Adrenal gland (tissue), 12 donors: Measurements from ENCODE around the gene PCID2. TPM values are rescaled to one million over a fixed set of nuclear protein-coding genes. Genes with fewer than 3 reads are reported as not detected.

Experiments used
- DNase-seq, 7 donors: peaks; one replicate each; pipeline ENCODE4 v3.0.0-alpha.2; 2019 to 2020
- H3K27ac ChIP-seq, 5 donors: fragments of 200-600 bp; sonication (generic) in 4 of 5; 1 replicate in 3 of 5; 2 replicates in 2 of 5; pipeline versions ENCODE4 v1.5.1 to v1.8.0; 2016 to 2020; ENCODE audit warnings: mild to moderate bottlenecking in 1 of 5
- H3K27me3 ChIP-seq: fragments of 200-600 bp; 2 replicates; pipeline ENCODE4 v1.8.0; 2021
- H3K36me3 ChIP-seq, 2 donors: fragments of 200-600 bp; replicated peaks in 1 of 2; 1 replicate in 1 of 2; 2 replicates in 1 of 2; pipeline versions ENCODE4 v1.5.1 to v1.8.0; 2018 to 2022
- H3K4me1 ChIP-seq, 2 donors: fragments of 200-600 bp; replicated peaks in 1 of 2; 1 replicate in 1 of 2; 2 replicates in 1 of 2; pipeline versions ENCODE4 v1.5.1 to v1.8.0; 2018 to 2021
- H3K4me3 ChIP-seq, 4 donors: fragments of 200-600 bp; sonication (generic) in 3 of 4; one replicate each; pipeline ENCODE4 v1.5.1; 2016 to 2018
- H3K9me3 ChIP-seq, 3 donors: fragments of 200-600 bp; sonication (generic) in 1 of 3; replicated peaks in 1 of 3; 1 replicate in 2 of 3; 2 replicates in 1 of 3; pipeline versions ENCODE4 v1.5.1 to v1.8.0; 2016 to 2021
- CTCF ChIP-seq, 6 experiments: fragments of 450-650 bp in 4 of 6; fragments of 200-600 bp in 2 of 6; sonication (generic) in 1 of 6; IDR thresholded peaks; 1 replicate in 5 of 6; 2 replicates in 1 of 6; pipeline versions ENCODE4 v1.5.1 to v1.8.0; 2016 to 2021; ENCODE audit warnings: antibody characterized with exemption in 6 of 6, mild to moderate bottlenecking in 2 of 6, moderate library complexity in 1 of 6
- POLR2A ChIP-seq, 2 donors: fragments of 450-650 bp; IDR thresholded peaks; one replicate each; pipeline ENCODE4 v1.6.1; 2017; ENCODE audit warnings: antibody characterized with exemption in 2 of 2, mild to moderate bottlenecking in 2 of 2, moderate library complexity in 1 of 2
- WGBS, 4 donors: extraction: QIAGEN DNeasy Blood & Tissue Kit in 2 of 4; methylation state at CpG; one replicate each; pipeline versions ENCODE4 v1.1.5 to v1.1.7; 2013 to 2017; 5-methylcytosine and 5-hydroxymethylcytosine counted together
- intact Hi-C, 2 donors: fragments of 100-400 bp; cut with DNase I; formaldehyde crosslinking; loops; one replicate each; pipeline versions ENCODE4 v1.14.1 to v1.15.0; 2022 to 2023
- polyA plus RNA-seq, 3 donors: library from polyadenylated mRNA; stranded (reverse); fragments of 200-250 nt in 2 of 3; fragments of 350-450 nt in 1 of 3; fragmentation: Illumina TruSeq in 1 of 3; extraction: RNeasy Lipid Tissue Mini Kit (QIAGEN cat#74804) in 1 of 3; gene quantifications; one replicate each; pipeline ENCODE4 v1.2.3, GENCODE V29; 2013 to 2014
- total RNA-seq, 9 donors: library from RNA; depleted of rRNA in 4 of 9; stranded (reverse); fragments of >200 nt in 4 of 9; fragments of 120-200 nt in 1 of 9; fragmentation: NEBNext Ultra II Directional in 1 of 9; extraction: Animal tissue kit (Norgen Biotek cat#: 25700) in 1 of 9; gene quantifications; one replicate each; pipeline versions ENCODE4 v1.1.0 to v1.2.4, GENCODE V29; 2013 to 2023
- donor health status: healthy with polysubstance abuse.
- donor health status: Bipolar disorder and iron deficiency.
- donor health status: DM: yes; HTN: yes; CAD: no.
- donor health status: DM: no; HTN: no; CAD: no.
- donor health status: DM: no; HTN: no; CAD: no.
- donor health status: DM: yes; HTN: yes; CAD: no.

Gene PCID2
- total and polyA plus RNA-seq, 12 donors, result 26.4 to 87.2 (median 45.3) TPM

- Histone ChIP-seq H3K27ac (peak overlapping the region; percentile 82 to 93 (median 85)), H3K4me1 (peaks cover 16 to 24% of the 10 kb centered on the region in 2 donors), H3K27me3 (no peaks in the 10 kb centered on the region), H3K36me3 (no peaks in the 10 kb centered on the region), H3K9me3 (no peaks in the 10 kb centered on the region), H3K4me3 (peak overlapping the region; percentile 1 to 54 (median 36))
- peak in 1 of 2 donors; percentile 76 for TF ChIP-seq POLR2A (IDR thresholded peaks at IDR 0.05)
- TF ChIP-seq CTCF (IDR thresholded peaks at IDR 0.05), result peak in 1 of 6 experiments; percentile 19
- intact Hi-C loops, result no loop called here
- 5 to 10% (median 6%) methylated on average over 22 to 60 of the region's 60 CpGs for WGBS, 4 donors
- peak; percentile 72 to 85 (median 78) for DNase-seq
Observed at GRCh38 chr13:113152984-113153809, 55.3 kb downstream of the PCID2 start.

DNA sequence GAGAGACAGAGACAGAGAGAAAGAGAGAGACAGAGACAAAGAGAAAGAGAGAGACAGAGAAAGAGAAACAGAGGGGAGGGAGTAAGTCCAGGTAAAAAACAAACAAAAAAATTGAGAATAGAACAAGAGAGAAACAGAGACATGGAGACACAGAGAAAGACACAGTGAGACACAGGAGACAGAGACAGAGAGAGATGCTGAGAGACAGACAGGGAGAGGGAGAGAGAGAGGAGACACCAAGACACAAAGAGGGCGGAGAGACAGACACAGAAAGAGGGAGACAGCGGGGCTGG is 55.8 kb downstream of the PCID2 start:
- no peaks in the 10 kb centered on the region for H3K27me3 ChIP-seq
- no peaks in the 10 kb centered on the region for H3K9me3 ChIP-seq
- DNase-seq, result no peak
- WGBS, 4 donors, result 10 to 29% (median 19%) methylated on average over 2 of the region's 2 CpGs
- no peak for TF ChIP-seq CTCF (IDR thresholded peaks at IDR 0.05)
- TF ChIP-seq POLR2A (IDR thresholded peaks at IDR 0.05), result no peak
- H3K36me3 ChIP-seq, result no peaks in the 10 kb centered on the region
- peak overlapping the region in 3 of 4 donors; percentile 18 to 54 (median 54) for H3K4me3 ChIP-seq
- H3K27ac ChIP-seq, result peak overlapping the region; percentile 82 to 93 (median 85)
- peaks cover 16 to 24% of the 10 kb centered on the region in 2 donors for H3K4me1 ChIP-seq
- intact Hi-C loops, result no loop called here

DNA sequence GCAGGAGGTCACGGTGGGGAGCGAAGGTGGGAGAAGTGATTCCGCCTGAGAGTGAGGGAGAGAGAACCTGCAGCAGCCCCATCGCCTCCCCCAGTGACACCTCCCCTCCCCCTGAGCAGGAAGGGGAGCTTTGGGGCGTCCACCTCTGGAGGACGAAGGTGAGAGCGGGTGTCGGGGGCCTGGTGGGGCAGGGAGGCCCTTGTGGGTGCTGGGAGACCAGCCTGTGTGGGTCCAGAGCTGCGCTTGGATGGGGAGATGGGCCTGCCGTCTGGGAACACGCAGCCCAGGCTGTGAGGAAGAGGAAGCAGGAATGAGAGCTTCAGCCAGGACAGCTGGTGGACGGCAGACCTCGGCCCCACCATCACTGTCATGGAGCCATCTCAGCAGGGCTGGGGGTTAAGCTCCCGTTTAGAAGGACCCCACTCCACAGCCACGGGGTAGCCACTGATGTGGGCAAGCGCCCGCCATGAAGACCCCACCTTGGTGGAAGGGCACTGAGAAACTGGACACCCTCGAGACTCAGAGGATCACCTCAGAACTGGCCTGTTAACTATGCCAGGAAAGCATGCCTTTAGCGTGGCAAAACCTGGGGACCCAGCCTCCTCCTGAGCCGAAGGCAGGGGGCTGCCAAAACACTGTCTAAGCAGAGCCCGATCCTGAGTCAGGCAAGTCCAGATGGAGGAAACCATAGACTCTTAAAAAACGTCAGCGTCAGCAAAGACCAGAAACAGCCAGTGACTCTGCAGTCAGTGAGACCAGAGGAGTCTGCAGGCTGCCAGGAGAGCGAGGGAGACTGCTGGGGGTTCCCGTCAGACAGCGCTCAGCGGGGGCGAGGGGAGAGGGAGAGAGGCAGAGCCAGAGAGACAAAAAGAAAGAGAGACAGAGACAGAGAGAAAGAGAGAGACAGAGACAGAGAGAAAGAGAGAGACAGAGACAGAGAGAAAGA is 56.5 kb downstream of the PCID2 start:
- Histone ChIP-seq H3K4me3 (peak overlapping the region in 1 of 4 donors; percentile 18), H3K36me3 (no peaks in the 10 kb centered on the region), H3K4me1 (peaks cover 16 to 24% of the 10 kb centered on the region in 2 donors), H3K9me3 (no peaks in the 10 kb centered on the region), H3K27me3 (no peaks in the 10 kb centered on the region), H3K27ac (peak overlapping the region in 3 of 5 donors; percentile 85 to 92 (median 85))
- intact Hi-C loops, result no loop called here
- peak in 5 of 7 donors; percentile 38 to 61 (median 47) for DNase-seq
- 58 to 64% (median 61%) methylated on average over 17 to 28 of the region's 28 CpGs for WGBS, 4 donors
- TF ChIP-seq CTCF (IDR thresholded peaks at IDR 0.05), result no peak
- no peak for TF ChIP-seq POLR2A (IDR thresholded peaks at IDR 0.05)
